ENCODE results near the gene PRR20B. TPM values are rescaled to one million over a fixed set of nuclear protein-coding genes. Genes with fewer than 3 reads are reported as not detected.
"Not testable (repeated sequence)": the region's sequence is repeated elsewhere in the genome, so short reads cannot be mapped to it uniquely, and the experiment has no call there.

Gene PRR20B
- not detected in 2 replicates for total RNA-seq (2012; rRNA removed)

DNA sequence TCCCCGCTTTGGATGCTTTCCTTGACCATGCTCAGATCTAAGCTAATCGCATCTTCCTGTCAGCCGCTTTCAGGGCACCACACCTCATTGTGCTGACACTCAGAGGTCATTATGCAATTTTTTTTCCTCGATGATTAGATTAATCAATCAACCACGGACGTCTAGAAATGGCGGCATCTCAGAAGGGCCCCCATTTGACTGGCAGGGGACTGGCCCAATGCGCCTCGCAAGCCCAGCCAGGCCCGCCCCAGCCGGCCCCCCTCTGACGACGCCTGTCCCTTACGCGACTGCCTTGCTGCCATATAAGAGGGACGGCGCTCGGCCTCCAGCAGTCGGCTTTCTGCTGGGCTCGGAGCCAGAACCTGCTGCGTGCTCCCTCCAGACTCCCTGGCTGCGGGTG, at the start of gene PRR20B:
Gene PRR20B, plus strand, starts transcription at position 301 of the 400 bp plus-strand sequence. CDS start 387 bp downstream, outside the sequence.
- H3K27me3 ChIP-seq (ENCODE audit: control insufficient read depth, insufficient read depth, low read length); H3K36me3 ChIP-seq (ENCODE audit: insufficient read depth, low read length); H3K4me1 ChIP-seq (ENCODE audit: control insufficient read depth, insufficient read depth, low read length); H3K9me3 ChIP-seq (replicated peaks; ENCODE audit: low read length); H3K4me3 ChIP-seq (ENCODE audit: low read length); H3K9ac ChIP-seq (ENCODE audit: low read depth, low read length); H3K4me2 ChIP-seq (ENCODE audit: low read length): not testable (repeated sequence)

DNA sequence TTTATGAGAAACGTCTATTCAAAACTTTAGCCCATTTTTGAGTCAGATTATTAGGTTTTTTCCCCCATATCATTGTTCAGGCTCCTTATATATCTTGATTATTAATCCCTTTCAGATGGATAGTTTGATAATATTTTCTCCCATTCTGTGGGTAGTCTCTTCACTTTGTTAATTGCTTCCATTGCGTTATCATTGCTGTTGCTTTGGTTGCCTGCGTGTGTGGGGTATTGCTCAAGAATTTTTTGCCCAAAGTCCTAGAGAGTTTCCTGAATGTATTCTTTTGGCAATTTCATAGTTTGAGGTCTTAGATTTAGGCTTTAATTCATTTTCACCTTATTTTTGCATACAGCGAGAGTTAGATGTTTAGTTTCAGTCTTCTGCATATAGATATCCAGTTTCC, 32.3 kb upstream of the PRR20B start:
- H3K4me3 ChIP-seq (ENCODE audit: low read length) = no peak overlapping the region
- no peak overlapping the region for H3K9ac ChIP-seq (ENCODE audit: low read depth, low read length)
- H3K4me1 ChIP-seq (ENCODE audit: control insufficient read depth, insufficient read depth, low read length) = no peaks in the 10 kb centered on the region
- no peaks in the 10 kb centered on the region for H3K27me3 ChIP-seq (ENCODE audit: control insufficient read depth, insufficient read depth, low read length)
- H3K9me3 ChIP-seq (replicated peaks; ENCODE audit: low read length) = no peaks in the 10 kb centered on the region
- H3K36me3 ChIP-seq (ENCODE audit: insufficient read depth, low read length) = no peaks in the 10 kb centered on the region
- no peak overlapping the region for H3K4me2 ChIP-seq (ENCODE audit: low read length)

DNA sequence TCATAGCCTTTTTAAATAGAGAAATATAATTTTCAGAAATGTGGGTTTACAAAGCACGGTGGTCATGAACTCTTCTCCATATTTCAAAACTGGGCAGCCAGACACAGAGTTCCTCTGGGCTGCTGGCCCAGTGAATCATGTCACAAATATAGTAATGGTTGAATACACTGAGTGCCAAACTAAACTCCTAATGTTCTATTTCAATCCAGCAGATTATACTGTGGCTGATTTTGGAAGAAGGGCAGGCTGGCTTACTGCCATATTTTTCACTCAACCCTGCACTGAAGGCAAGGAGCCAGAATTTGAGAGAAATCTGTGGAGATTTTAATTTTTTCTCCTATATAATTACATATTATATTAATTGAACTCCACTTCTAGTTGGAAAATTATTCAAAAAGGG, 23.6 kb upstream of the PRR20B start:
- Histone ChIP-seq H3K36me3 (ENCODE audit: insufficient read depth, low read length) (no peaks in the 10 kb centered on the region), H3K4me1 (ENCODE audit: control insufficient read depth, insufficient read depth, low read length) (no peaks in the 10 kb centered on the region), H3K27me3 (ENCODE audit: control insufficient read depth, insufficient read depth, low read length) (no peaks in the 10 kb centered on the region), H3K4me2 (ENCODE audit: low read length) (no peak overlapping the region), H3K9ac (ENCODE audit: low read depth, low read length) (no peak overlapping the region), H3K9me3 (replicated peaks; ENCODE audit: low read length) (no peaks in the 10 kb centered on the region), H3K4me3 (ENCODE audit: low read length) (no peak overlapping the region)

DNA sequence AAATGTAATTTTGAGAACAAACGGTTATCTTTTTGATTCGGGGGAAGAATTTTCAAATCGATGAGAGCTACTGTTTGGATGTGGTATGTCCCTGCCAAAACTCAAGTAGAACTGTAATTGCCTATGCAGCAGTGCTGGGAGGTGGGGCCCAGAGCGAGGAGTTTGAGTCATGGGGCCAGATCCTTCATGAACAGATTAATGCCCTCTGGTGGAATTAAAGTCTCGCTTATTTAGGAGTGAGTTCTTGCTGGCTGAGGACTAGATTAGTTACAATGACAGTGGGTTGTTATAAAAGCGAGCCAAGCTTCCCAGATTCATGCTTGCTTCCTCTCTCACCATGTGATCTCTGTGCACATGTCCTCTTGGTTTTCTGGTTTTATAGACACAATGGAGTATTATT, 18.4 kb upstream of the PRR20B start:
- H3K4me3 ChIP-seq (ENCODE audit: low read length) = no peak overlapping the region
- H3K4me2 ChIP-seq (ENCODE audit: low read length) = no peak overlapping the region
- no peaks in the 10 kb centered on the region for H3K36me3 ChIP-seq (ENCODE audit: insufficient read depth, low read length)
- H3K27me3 ChIP-seq (ENCODE audit: control insufficient read depth, insufficient read depth, low read length) = no peaks in the 10 kb centered on the region
- no peaks in the 10 kb centered on the region for H3K4me1 ChIP-seq (ENCODE audit: control insufficient read depth, insufficient read depth, low read length)
- no peak overlapping the region for H3K9ac ChIP-seq (ENCODE audit: low read depth, low read length)
- H3K9me3 ChIP-seq (replicated peaks; ENCODE audit: low read length) = no peaks in the 10 kb centered on the region

DNA sequence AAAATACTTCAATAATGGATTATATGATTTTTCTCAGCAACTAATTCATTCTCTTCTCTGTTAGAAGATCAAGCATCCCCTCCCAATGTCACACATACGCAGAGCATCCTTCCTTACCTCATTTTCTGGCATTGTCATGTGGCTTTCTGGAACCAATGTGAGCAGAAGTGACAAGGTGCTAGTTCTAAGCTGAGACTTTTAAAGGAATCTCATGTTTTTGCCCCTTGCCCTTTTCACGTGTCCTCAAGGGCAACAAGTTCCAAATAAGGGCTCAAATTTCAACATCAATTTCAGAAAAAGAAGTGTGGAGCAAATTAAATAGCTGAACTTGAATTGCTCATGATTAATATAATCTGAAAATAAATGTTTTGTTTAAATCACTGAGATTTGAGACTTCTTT, 11.2 kb upstream of the PRR20B start:
- no peaks in the 10 kb centered on the region for H3K27me3 ChIP-seq (ENCODE audit: control insufficient read depth, insufficient read depth, low read length)
- no peak overlapping the region for H3K4me3 ChIP-seq (ENCODE audit: low read length)
- no peaks in the 10 kb centered on the region for H3K4me1 ChIP-seq (ENCODE audit: control insufficient read depth, insufficient read depth, low read length)
- H3K9me3 ChIP-seq (replicated peaks; ENCODE audit: low read length) = peaks cover 5% of the 10 kb centered on the region
- no peak overlapping the region for H3K4me2 ChIP-seq (ENCODE audit: low read length)
- H3K9ac ChIP-seq (ENCODE audit: low read depth, low read length) = no peak overlapping the region
- no peaks in the 10 kb centered on the region for H3K36me3 ChIP-seq (ENCODE audit: insufficient read depth, low read length)

DNA sequence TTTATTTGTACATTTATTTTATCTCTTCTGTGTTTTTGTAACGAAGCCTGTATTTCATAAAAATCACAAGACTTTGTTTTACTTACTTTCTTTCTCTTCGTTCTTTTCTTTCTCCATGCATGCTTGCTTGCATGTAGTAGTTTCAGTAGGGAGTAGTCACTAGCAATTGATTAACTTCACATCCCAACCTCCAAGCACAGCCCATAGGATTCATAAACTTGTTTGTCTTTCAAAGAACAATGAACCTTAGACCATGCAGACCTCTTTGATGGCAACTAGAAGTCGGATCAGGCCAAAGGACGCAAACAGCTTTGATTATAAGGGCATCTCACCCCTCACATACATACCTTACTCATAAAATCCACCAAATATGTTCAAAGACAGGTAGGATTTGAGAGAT, 9.7 kb upstream of the PRR20B start:
- H3K36me3 ChIP-seq (ENCODE audit: insufficient read depth, low read length) = no peaks in the 10 kb centered on the region
- no peak overlapping the region for H3K4me3 ChIP-seq (ENCODE audit: low read length)
- H3K9ac ChIP-seq (ENCODE audit: low read depth, low read length) = no peak overlapping the region
- no peak overlapping the region for H3K4me2 ChIP-seq (ENCODE audit: low read length)
- no peaks in the 10 kb centered on the region for H3K4me1 ChIP-seq (ENCODE audit: control insufficient read depth, insufficient read depth, low read length)
- peaks cover 5% of the 10 kb centered on the region for H3K9me3 ChIP-seq (replicated peaks; ENCODE audit: low read length)
- no peaks in the 10 kb centered on the region for H3K27me3 ChIP-seq (ENCODE audit: control insufficient read depth, insufficient read depth, low read length)

DNA sequence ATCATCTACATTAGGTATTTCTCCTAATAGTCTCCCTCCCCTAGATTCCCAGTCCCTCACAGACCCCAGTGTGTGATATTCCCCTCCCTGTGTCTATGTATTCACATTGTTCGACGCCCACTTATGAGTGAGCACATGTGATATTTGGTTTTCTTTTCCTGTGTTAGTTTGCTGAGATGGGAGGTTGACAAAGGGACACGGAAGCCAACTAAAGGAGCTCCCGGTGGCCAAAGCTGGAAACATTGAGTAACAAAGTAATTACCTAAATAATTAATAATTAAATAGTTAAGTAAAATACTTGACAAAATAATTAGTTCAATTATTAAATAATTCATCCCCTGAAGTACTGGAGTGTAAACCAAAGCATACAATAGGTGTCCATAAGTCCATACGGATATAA, 8.3 kb upstream of the PRR20B start:
- H3K4me3 ChIP-seq (ENCODE audit: low read length) = no peak overlapping the region
- peaks cover 5% of the 10 kb centered on the region for H3K9me3 ChIP-seq (replicated peaks; ENCODE audit: low read length)
- H3K36me3 ChIP-seq (ENCODE audit: insufficient read depth, low read length) = no peaks in the 10 kb centered on the region
- no peak overlapping the region for H3K9ac ChIP-seq (ENCODE audit: low read depth, low read length)
- no peak overlapping the region for H3K4me2 ChIP-seq (ENCODE audit: low read length)
- no peaks in the 10 kb centered on the region for H3K27me3 ChIP-seq (ENCODE audit: control insufficient read depth, insufficient read depth, low read length)
- no peaks in the 10 kb centered on the region for H3K4me1 ChIP-seq (ENCODE audit: control insufficient read depth, insufficient read depth, low read length)

DNA sequence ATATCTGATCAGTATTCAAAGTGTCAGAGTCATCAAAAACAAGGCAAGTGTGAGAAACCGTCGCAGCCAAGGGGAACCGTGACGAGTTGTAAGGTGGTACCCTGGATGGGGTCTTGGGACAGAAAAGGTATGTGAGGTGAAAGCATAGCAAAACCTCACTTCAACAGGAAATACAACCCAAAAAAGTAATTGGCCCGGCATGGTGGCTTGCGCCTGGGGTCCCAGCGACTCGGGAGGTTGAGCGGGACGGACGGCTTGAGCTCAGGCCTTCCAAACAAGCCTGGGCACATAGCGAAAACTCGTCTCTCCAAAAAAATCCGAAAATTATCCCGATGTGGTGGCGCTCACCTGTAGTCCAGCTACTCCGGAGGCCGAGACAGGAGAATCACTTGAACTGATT, 7.5 kb upstream of the PRR20B start:
- H3K4me1 ChIP-seq (ENCODE audit: control insufficient read depth, insufficient read depth, low read length); H3K27me3 ChIP-seq (ENCODE audit: control insufficient read depth, insufficient read depth, low read length); H3K4me2 ChIP-seq (ENCODE audit: low read length); H3K9ac ChIP-seq (ENCODE audit: low read depth, low read length); H3K9me3 ChIP-seq (replicated peaks; ENCODE audit: low read length); H3K36me3 ChIP-seq (ENCODE audit: insufficient read depth, low read length); H3K4me3 ChIP-seq (ENCODE audit: low read length): not testable (repeated sequence)

DNA sequence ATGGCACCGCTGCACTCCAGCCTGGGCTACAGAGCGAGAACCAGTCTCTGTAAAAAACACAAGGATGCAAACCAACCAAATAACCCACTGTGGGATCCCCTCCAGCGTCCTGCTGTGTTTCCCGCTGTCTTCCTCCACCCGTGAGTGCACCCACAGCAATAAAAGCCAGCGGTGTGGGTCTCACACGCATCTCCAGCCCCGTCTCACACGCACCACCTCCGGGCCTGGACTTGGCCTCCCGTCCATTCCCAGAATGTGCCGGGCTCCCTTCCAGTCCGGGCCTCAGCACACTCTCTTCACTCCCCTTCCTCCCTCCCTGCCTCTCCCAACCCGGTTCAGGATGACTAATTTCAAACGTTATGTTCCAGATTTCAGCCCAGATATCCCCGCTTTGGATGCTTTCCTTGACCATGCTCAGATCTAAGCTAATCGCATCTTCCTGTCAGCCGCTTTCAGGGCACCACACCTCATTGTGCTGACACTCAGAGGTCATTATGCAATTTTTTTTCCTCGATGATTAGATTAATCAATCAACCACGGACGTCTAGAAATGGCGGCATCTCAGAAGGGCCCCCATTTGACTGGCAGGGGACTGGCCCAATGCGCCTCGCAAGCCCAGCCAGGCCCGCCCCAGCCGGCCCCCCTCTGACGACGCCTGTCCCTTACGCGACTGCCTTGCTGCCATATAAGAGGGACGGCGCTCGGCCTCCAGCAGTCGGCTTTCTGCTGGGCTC, 6.9 kb upstream of the PRR20B start, which contains the start of gene PRR20A:
Gene PRR20A, plus strand, starts transcription at position 684 of the 734 bp plus-strand sequence. CDS start 387 bp downstream, outside the sequence.
- not testable (repeated sequence) for H3K27me3 ChIP-seq (ENCODE audit: control insufficient read depth, insufficient read depth, low read length); H3K4me3 ChIP-seq (ENCODE audit: low read length); H3K9ac ChIP-seq (ENCODE audit: low read depth, low read length); H3K4me2 ChIP-seq (ENCODE audit: low read length); H3K9me3 ChIP-seq (replicated peaks; ENCODE audit: low read length); H3K36me3 ChIP-seq (ENCODE audit: insufficient read depth, low read length); H3K4me1 ChIP-seq (ENCODE audit: control insufficient read depth, insufficient read depth, low read length)

DNA sequence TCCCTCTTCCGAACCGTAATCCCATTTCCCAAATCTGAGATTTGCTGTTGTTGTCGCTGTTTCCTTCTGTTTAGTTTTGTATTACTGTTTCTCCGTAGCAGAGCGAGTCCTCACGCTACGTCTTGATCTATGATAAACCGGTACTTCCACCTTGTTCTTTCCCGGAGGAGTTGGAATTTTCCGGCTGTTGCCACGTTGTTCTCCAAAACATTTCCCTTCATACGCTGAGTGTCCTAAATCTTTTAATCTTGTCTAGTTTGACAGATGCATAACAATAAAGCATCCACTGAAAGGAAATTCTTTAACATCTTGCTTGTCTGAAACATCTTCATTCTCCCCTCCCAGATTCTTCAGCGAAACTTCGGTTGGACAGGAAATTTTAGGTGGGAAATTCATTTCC, 818 bp downstream of the PRR20B start:
- not testable (repeated sequence) for H3K4me2 ChIP-seq (ENCODE audit: low read length); H3K27me3 ChIP-seq (ENCODE audit: control insufficient read depth, insufficient read depth, low read length); H3K9me3 ChIP-seq (replicated peaks; ENCODE audit: low read length); H3K36me3 ChIP-seq (ENCODE audit: insufficient read depth, low read length); H3K9ac ChIP-seq (ENCODE audit: low read depth, low read length); H3K4me3 ChIP-seq (ENCODE audit: low read length); H3K4me1 ChIP-seq (ENCODE audit: control insufficient read depth, insufficient read depth, low read length)

DNA sequence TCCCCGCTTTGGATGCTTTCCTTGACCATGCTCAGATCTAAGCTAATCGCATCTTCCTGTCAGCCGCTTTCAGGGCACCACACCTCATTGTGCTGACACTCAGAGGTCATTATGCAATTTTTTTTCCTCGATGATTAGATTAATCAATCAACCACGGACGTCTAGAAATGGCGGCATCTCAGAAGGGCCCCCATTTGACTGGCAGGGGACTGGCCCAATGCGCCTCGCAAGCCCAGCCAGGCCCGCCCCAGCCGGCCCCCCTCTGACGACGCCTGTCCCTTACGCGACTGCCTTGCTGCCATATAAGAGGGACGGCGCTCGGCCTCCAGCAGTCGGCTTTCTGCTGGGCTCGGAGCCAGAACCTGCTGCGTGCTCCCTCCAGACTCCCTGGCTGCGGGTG, 6.5 kb downstream of the PRR20B start, which contains the start of gene PRR20C:
Gene PRR20C, plus strand, starts transcription at position 301 of the 400 bp plus-strand sequence. CDS start 387 bp downstream, outside the sequence.
- H3K36me3 ChIP-seq (ENCODE audit: insufficient read depth, low read length); H3K9ac ChIP-seq (ENCODE audit: low read depth, low read length); H3K9me3 ChIP-seq (replicated peaks; ENCODE audit: low read length); H3K4me2 ChIP-seq (ENCODE audit: low read length); H3K27me3 ChIP-seq (ENCODE audit: control insufficient read depth, insufficient read depth, low read length); H3K4me1 ChIP-seq (ENCODE audit: control insufficient read depth, insufficient read depth, low read length); H3K4me3 ChIP-seq (ENCODE audit: low read length): not testable (repeated sequence)

DNA sequence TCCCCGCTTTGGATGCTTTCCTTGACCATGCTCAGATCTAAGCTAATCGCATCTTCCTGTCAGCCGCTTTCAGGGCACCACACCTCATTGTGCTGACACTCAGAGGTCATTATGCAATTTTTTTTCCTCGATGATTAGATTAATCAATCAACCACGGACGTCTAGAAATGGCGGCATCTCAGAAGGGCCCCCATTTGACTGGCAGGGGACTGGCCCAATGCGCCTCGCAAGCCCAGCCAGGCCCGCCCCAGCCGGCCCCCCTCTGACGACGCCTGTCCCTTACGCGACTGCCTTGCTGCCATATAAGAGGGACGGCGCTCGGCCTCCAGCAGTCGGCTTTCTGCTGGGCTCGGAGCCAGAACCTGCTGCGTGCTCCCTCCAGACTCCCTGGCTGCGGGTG, 13.0 kb downstream of the PRR20B start, which contains the start of gene PRR20D:
Gene PRR20D, plus strand, starts transcription at position 301 of the 400 bp plus-strand sequence. CDS start 387 bp downstream, outside the sequence.
- H3K4me2 ChIP-seq (ENCODE audit: low read length); H3K4me1 ChIP-seq (ENCODE audit: control insufficient read depth, insufficient read depth, low read length); H3K9me3 ChIP-seq (replicated peaks; ENCODE audit: low read length); H3K4me3 ChIP-seq (ENCODE audit: low read length); H3K27me3 ChIP-seq (ENCODE audit: control insufficient read depth, insufficient read depth, low read length); H3K9ac ChIP-seq (ENCODE audit: low read depth, low read length); H3K36me3 ChIP-seq (ENCODE audit: insufficient read depth, low read length): not testable (repeated sequence)
